Choroid plexus epithelial cell (primary cell): ENCODE data around the gene SEC24D.

Experiments
- DNase-seq: peaks from one replicate; pipeline ENCODE4 v3.0.0-alpha.2; 2010; ENCODE audit warnings: low read depth
- H3K4me3 ChIP-seq: 2 replicates; pipeline ENCODE4 v1.5.1; 2011; ENCODE audit warnings: low read depth, mild to moderate bottlenecking, control low read depth, low read length, moderate library complexity
- CTCF ChIP-seq: conservative IDR thresholded peaks from 2 replicates; pipeline ENCODE4 v1.5.1; 2011; ENCODE audit warnings: low read depth, mild to moderate bottlenecking, control low read depth, inconsistent platforms, low read length, moderate library complexity

Gene SEC24D

GRCh38 chr4:118845552-118846050 is 9.7 kb upstream of the SEC24D start:
- no peak for TF ChIP-seq CTCF
- H3K4me3 ChIP-seq: no peak overlapping the region
- no peak for DNase-seq

- no peak overlapping the region for H3K4me3 ChIP-seq
- no peak for TF ChIP-seq CTCF
- DNase-seq: no peak
Observed at GRCh38 chr4:118843237-118843636, 7.3 kb upstream of the SEC24D start.

- no peak for DNase-seq
- no peak overlapping the region for H3K4me3 ChIP-seq
- no peak for TF ChIP-seq CTCF
Observed at GRCh38 chr4:118842055-118842454, 6.1 kb upstream of the SEC24D start.

GRCh38 chr4:118839221-118839927 is 3.4 kb upstream of the SEC24D start:
- no peak for DNase-seq
- no peak overlapping the region for H3K4me3 ChIP-seq
- TF ChIP-seq CTCF: no peak

- no peak overlapping the region for H3K4me3 ChIP-seq
- TF ChIP-seq CTCF: no peak
- no peak for DNase-seq
Observed at GRCh38 chr4:118837121-118837507, 1.2 kb upstream of the SEC24D start.

- TF ChIP-seq CTCF: no peak
- H3K4me3 ChIP-seq: peak overlapping the region; percentile 89
- peak; percentile 62 for DNase-seq
Observed at GRCh38 chr4:118836301-118837120, 585 bp upstream of the SEC24D start.
